Skeletal muscle satellite cell (primary cell): ENCODE results near the gene CRYGS. TPM values are rescaled to one million over a fixed set of nuclear protein-coding genes. Genes with fewer than 3 reads are reported as not detected.
"Not testable (repeated sequence)": the region's sequence is repeated elsewhere in the genome, so short reads cannot be mapped to it uniquely, and the experiment has no call there.

ENCODE experiments used
- H3K27me3 ChIP-seq: 2 replicates; pipeline ENCODE4 v1.7.0; 2013; ENCODE audit warnings: low read length; ENCODE audit not compliant: control insufficient read depth, insufficient read depth
- H3K36me3 ChIP-seq: 2 replicates; pipeline ENCODE4 v1.7.0; 2013; ENCODE audit warnings: mild to moderate bottlenecking, control low read depth, low read length; ENCODE audit not compliant: insufficient read depth
- H3K4me1 ChIP-seq: 2 replicates; pipeline ENCODE4 v1.7.0; 2013; ENCODE audit warnings: low read length; ENCODE audit not compliant: control insufficient read depth, insufficient read depth
- H3K4me2 ChIP-seq: 2 replicates; pipeline ENCODE4 v1.7.0; 2013; ENCODE audit warnings: mild to moderate bottlenecking, low read length
- H3K4me3 ChIP-seq: 2 replicates; pipeline ENCODE4 v1.7.0; 2013; ENCODE audit warnings: low read length
- H3K9ac ChIP-seq: 2 replicates; pipeline ENCODE4 v1.7.0; 2013; ENCODE audit warnings: mild to moderate bottlenecking, low read depth, low read length, moderate library complexity
- H3K9me3 ChIP-seq: replicated peaks from 2 replicates; pipeline ENCODE4 v1.7.0; 2013; ENCODE audit warnings: mild to moderate bottlenecking, control low read depth, low read length
- total RNA-seq: library from RNA; depleted of rRNA; stranded (reverse); fragments of >200 nt; gene quantifications from 2 replicates; pipeline ENCODE4 v1.2.3, GENCODE V29; 2012; rRNA removed

Gene CRYGS
- total RNA-seq: 1.0 and 2.0 TPM in 2 replicates

- Histone ChIP-seq H3K36me3 (peaks cover 3% of the 10 kb centered on the region), H3K9me3 (no peaks in the 10 kb centered on the region), H3K4me2 (no peak within 1 kb of the TSS), H3K4me3 (no peak within 1 kb of the TSS), H3K4me1 (peaks cover 26% of the 10 kb centered on the region), H3K9ac (no peak within 1 kb of the TSS), H3K27me3 (no peaks in the 10 kb centered on the region)
Observed at GRCh38 chr3:186544281-186544680, at the start of gene CRYGS. Gene CRYGS, minus strand, starts transcription at chr3:186544380. Its CDS starts 54 bp downstream, at chr3:186544326.

- Histone ChIP-seq H3K9me3 (no peaks in the 10 kb centered on the region), H3K36me3 (no peaks in the 10 kb centered on the region), H3K27me3 (no peaks in the 10 kb centered on the region), H3K4me2 (no peak overlapping the region), H3K4me3 (no peak overlapping the region), H3K4me1 (no peaks in the 10 kb centered on the region), H3K9ac (no peak overlapping the region)
Observed at GRCh38 chr3:186593862-186594261, 49.7 kb upstream of the CRYGS start.

GRCh38 chr3:186592682-186593081, 48.5 kb upstream of the CRYGS start:
- Histone ChIP-seq H3K4me3 (no peak overlapping the region), H3K27me3 (no peaks in the 10 kb centered on the region), H3K36me3 (no peaks in the 10 kb centered on the region), H3K4me2 (no peak overlapping the region), H3K4me1 (no peaks in the 10 kb centered on the region), H3K9me3 (no peaks in the 10 kb centered on the region), H3K9ac (no peak overlapping the region)

GRCh38 chr3:186590580-186591295, 46.6 kb upstream of the CRYGS start:
- H3K27me3 ChIP-seq: no peaks in the 10 kb centered on the region
- H3K9me3 ChIP-seq: no peaks in the 10 kb centered on the region
- no peak overlapping the region for H3K4me3 ChIP-seq
- H3K4me1 ChIP-seq: no peaks in the 10 kb centered on the region
- H3K4me2 ChIP-seq: no peak overlapping the region
- H3K9ac ChIP-seq: no peak overlapping the region
- peaks cover 6% of the 10 kb centered on the region for H3K36me3 ChIP-seq

GRCh38 chr3:186589856-186590579, 45.8 kb upstream of the CRYGS start:
- Histone ChIP-seq H3K4me3 (no peak overlapping the region), H3K9me3 (no peaks in the 10 kb centered on the region), H3K27me3 (no peaks in the 10 kb centered on the region), H3K36me3 (peaks cover 13% of the 10 kb centered on the region), H3K4me2 (no peak overlapping the region), H3K4me1 (no peaks in the 10 kb centered on the region), H3K9ac (no peak overlapping the region)

GRCh38 chr3:186589121-186589520, 44.9 kb upstream of the CRYGS start:
- Histone ChIP-seq H3K27me3 (no peaks in the 10 kb centered on the region), H3K36me3 (peaks cover 22% of the 10 kb centered on the region), H3K9me3 (no peaks in the 10 kb centered on the region), H3K4me2 (no peak overlapping the region), H3K4me3 (no peak overlapping the region), H3K9ac (no peak overlapping the region), H3K4me1 (peaks cover under 1% of the 10 kb centered on the region)

- H3K27me3 ChIP-seq: no peaks in the 10 kb centered on the region
- H3K36me3 ChIP-seq: peaks cover 25% of the 10 kb centered on the region
- no peak overlapping the region for H3K4me2 ChIP-seq
- no peak overlapping the region for H3K9ac ChIP-seq
- H3K4me1 ChIP-seq: peaks cover 5% of the 10 kb centered on the region
- H3K9me3 ChIP-seq: no peaks in the 10 kb centered on the region
- H3K4me3 ChIP-seq: no peak overlapping the region
Observed at GRCh38 chr3:186588632-186589031, 44.5 kb upstream of the CRYGS start.

- Histone ChIP-seq H3K4me1 (peaks cover 5% of the 10 kb centered on the region), H3K4me3 (no peak overlapping the region), H3K36me3 (peaks cover 39% of the 10 kb centered on the region), H3K4me2 (no peak overlapping the region), H3K9ac (no peak overlapping the region), H3K27me3 (no peaks in the 10 kb centered on the region), H3K9me3 (no peaks in the 10 kb centered on the region)
Observed at GRCh38 chr3:186587183-186587582, 43.0 kb upstream of the CRYGS start.

GRCh38 chr3:186586245-186586644, 42.1 kb upstream of the CRYGS start:
- not testable (repeated sequence) for H3K4me1 ChIP-seq, H3K9ac ChIP-seq, H3K4me3 ChIP-seq, H3K9me3 ChIP-seq, H3K4me2 ChIP-seq, H3K27me3 ChIP-seq
- H3K36me3 ChIP-seq: peaks cover 44% of the 10 kb centered on the region

GRCh38 chr3:186583831-186584230, 39.7 kb upstream of the CRYGS start:
- no peaks in the 10 kb centered on the region for H3K27me3 ChIP-seq
- H3K9me3 ChIP-seq: no peaks in the 10 kb centered on the region
- H3K36me3 ChIP-seq: peaks cover 64% of the 10 kb centered on the region
- no peak overlapping the region for H3K4me2 ChIP-seq
- no peak overlapping the region for H3K9ac ChIP-seq
- peaks cover 5% of the 10 kb centered on the region for H3K4me1 ChIP-seq
- H3K4me3 ChIP-seq: no peak overlapping the region

- Histone ChIP-seq H3K9ac (no peak overlapping the region), H3K36me3 (peaks cover 68% of the 10 kb centered on the region), H3K27me3 (no peaks in the 10 kb centered on the region), H3K4me3 (no peak overlapping the region), H3K4me1 (peaks cover 5% of the 10 kb centered on the region), H3K4me2 (no peak overlapping the region), H3K9me3 (no peaks in the 10 kb centered on the region)
Observed at GRCh38 chr3:186582541-186582940, 38.4 kb upstream of the CRYGS start.

- H3K4me2 ChIP-seq: no peak overlapping the region
- no peak overlapping the region for H3K9ac ChIP-seq
- peaks cover 76% of the 10 kb centered on the region for H3K36me3 ChIP-seq
- H3K27me3 ChIP-seq: no peaks in the 10 kb centered on the region
- no peak overlapping the region for H3K4me3 ChIP-seq
- no peaks in the 10 kb centered on the region for H3K9me3 ChIP-seq
- peaks cover 5% of the 10 kb centered on the region for H3K4me1 ChIP-seq
Observed at GRCh38 chr3:186580785-186581184, 36.6 kb upstream of the CRYGS start.
